Left ventricle myocardium inferior (tissue), 1 donor: ENCODE results near the gene SETD5. TPM values are rescaled to one million over a fixed set of nuclear protein-coding genes. Genes with fewer than 3 reads are reported as not detected.

ENCODE experiments used
- DNase-seq: peaks from one replicate; pipeline ENCODE4 v3.0.0-alpha.2; 2020
- H3K27ac ChIP-seq: fragments of 200-600 bp; replicated peaks from 2 replicates; pipeline ENCODE4 v1.8.0; 2021
- H3K27me3 ChIP-seq: fragments of 200-600 bp; 2 replicates; pipeline ENCODE4 v1.8.0; 2021; ENCODE audit warnings: low read depth
- H3K36me3 ChIP-seq: fragments of 200-600 bp; 2 replicates; pipeline ENCODE4 v1.8.0; 2021
- H3K4me1 ChIP-seq: fragments of 200-600 bp; 2 replicates; pipeline ENCODE4 v1.8.0; 2021
- H3K4me3 ChIP-seq: fragments of 200-600 bp; 2 replicates; pipeline ENCODE4 v1.8.0; 2021; ENCODE audit warnings: mild to moderate bottlenecking, moderate library complexity
- H3K9me3 ChIP-seq: fragments of 200-600 bp; replicated peaks from 2 replicates; pipeline ENCODE4 v1.8.0; 2021
- CTCF ChIP-seq: fragments of 200-600 bp; IDR thresholded peaks from 2 replicates; pipeline ENCODE4 v1.8.0; 2021; ENCODE audit warnings: antibody characterized with exemption, mild to moderate bottlenecking, borderline replicate concordance
- intact Hi-C: fragments of 100-400 bp; cut with micrococcal nuclease; formaldehyde crosslinking; loops from one replicate; pipeline ENCODE4 v1.11.0; 2022
- total RNA-seq: library from RNA; stranded (reverse); fragmentation: NEBNext Ultra II Directional; extraction: Animal tissue kit (Norgen Biotek cat#: 25700); gene quantifications from one replicate; pipeline ENCODE4 v1.2.1, GENCODE V29; 2021
- donor health status: DM: no; HTN: yes; CAD: no; lungs with severe emphysema.

SETD5 gene
- total RNA-seq, 1 donor from 2014 or later, result 49.9 TPM

- Histone ChIP-seq H3K4me3 (no peak overlapping the region), H3K4me1 (peaks cover 8% of the 10 kb centered on the region), H3K9me3 (no peaks in the 10 kb centered on the region), H3K27ac (no peak overlapping the region), H3K36me3 (no peaks in the 10 kb centered on the region), H3K27me3 (no peaks in the 10 kb centered on the region)
- peak; percentile 60 for DNase-seq
- intact Hi-C loops, result no loop called here
- peak; percentile 91 for TF ChIP-seq CTCF
Measured at GRCh38 chr3:9352917-9353752, 44.3 kb upstream of the SETD5 start.

GRCh38 chr3:9361691-9362388 is 35.6 kb upstream of the SETD5 start:
- intact Hi-C loops, result no loop called here
- Histone ChIP-seq H3K4me3 (peak overlapping the region; percentile 89), H3K4me1 (peaks cover 36% of the 10 kb centered on the region)

GRCh38 chr3:9362731-9363530 is 34.5 kb upstream of the SETD5 start, which contains the start of gene THUMPD3:
THUMPD3 (plus strand) TSS chr3:9363054; CDS start chr3:9365069, 2,015 bp downstream.
- H3K4me1 ChIP-seq, result peaks cover 36% of the 10 kb centered on the region
- H3K27ac ChIP-seq, result peak within 1 kb of the TSS; percentile 92
- intact Hi-C loops, result no loop called here
- H3K4me3 ChIP-seq, result peak within 1 kb of the TSS; percentile 89
- no peak for TF ChIP-seq CTCF
- H3K27me3 ChIP-seq, result no peaks in the 10 kb centered on the region
- H3K9me3 ChIP-seq, result no peaks in the 10 kb centered on the region
- DNase-seq, result peak; percentile 92
- H3K36me3 ChIP-seq, result peaks cover 31% of the 10 kb centered on the region

More at GRCh38 chr3:9361691-9362388, 35.6 kb upstream of the SETD5 start:
- no peak overlapping the region for H3K27ac ChIP-seq
- no peak for DNase-seq
- H3K27me3 ChIP-seq, result no peaks in the 10 kb centered on the region
- no peak for TF ChIP-seq CTCF
- peaks cover 20% of the 10 kb centered on the region for H3K36me3 ChIP-seq
- no peaks in the 10 kb centered on the region for H3K9me3 ChIP-seq

- H3K4me1 ChIP-seq, result peaks cover 11% of the 10 kb centered on the region
- no peak overlapping the region for H3K27ac ChIP-seq
- H3K4me3 ChIP-seq, result no peak overlapping the region
- H3K27me3 ChIP-seq, result no peaks in the 10 kb centered on the region
- H3K9me3 ChIP-seq, result no peaks in the 10 kb centered on the region
- TF ChIP-seq CTCF, result no peak
- no peak for DNase-seq
- H3K36me3 ChIP-seq, result peaks cover 97% of the 10 kb centered on the region
- intact Hi-C loops, result no loop called here
Measured at GRCh38 chr3:9369508-9369907, 27.9 kb upstream of the SETD5 start.

GRCh38 chr3:9373465-9373864 is 23.9 kb upstream of the SETD5 start:
- no peaks in the 10 kb centered on the region for H3K27me3 ChIP-seq
- intact Hi-C loops, result no loop called here
- no peaks in the 10 kb centered on the region for H3K4me1 ChIP-seq
- H3K36me3 ChIP-seq, result peaks cover 99% of the 10 kb centered on the region
- no peak overlapping the region for H3K4me3 ChIP-seq
- TF ChIP-seq CTCF, result no peak
- H3K9me3 ChIP-seq, result no peaks in the 10 kb centered on the region
- no peak for DNase-seq
- no peak overlapping the region for H3K27ac ChIP-seq
